HG03565 (cell line): ENCODE data around the gene SMTNL2.
"Not testable (repeated sequence)": the region's sequence is repeated elsewhere in the genome, so short reads cannot be mapped to it uniquely, and the experiment has no call there.

Experiments
- ATAC-seq: cut with Tn5 transposase; IDR thresholded peaks from one replicate; pipeline ENCODE4 v1.9.1; 2021; ENCODE audit warnings: mild to moderate bottlenecking, moderate library complexity; ENCODE audit not compliant: unreplicated experiment

The SMTNL2 gene

DNA sequence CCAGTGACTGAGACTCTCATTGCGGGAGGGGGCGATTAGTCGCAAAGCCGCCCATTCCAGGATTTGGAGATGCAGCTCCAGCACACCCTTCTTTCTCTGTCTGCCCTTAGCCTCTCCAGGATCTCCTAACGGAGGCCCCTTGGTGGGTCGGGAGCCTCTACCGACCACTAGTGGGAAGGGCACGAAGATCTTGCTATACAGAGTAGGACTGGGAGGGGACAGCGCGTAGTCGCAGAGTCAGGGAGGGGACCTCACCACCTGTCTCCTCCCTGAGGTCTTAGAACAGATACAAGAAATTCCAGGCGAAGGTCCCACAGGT lies 588 bp upstream of the SMTNL2 start:
- no peak for ATAC-seq

DNA sequence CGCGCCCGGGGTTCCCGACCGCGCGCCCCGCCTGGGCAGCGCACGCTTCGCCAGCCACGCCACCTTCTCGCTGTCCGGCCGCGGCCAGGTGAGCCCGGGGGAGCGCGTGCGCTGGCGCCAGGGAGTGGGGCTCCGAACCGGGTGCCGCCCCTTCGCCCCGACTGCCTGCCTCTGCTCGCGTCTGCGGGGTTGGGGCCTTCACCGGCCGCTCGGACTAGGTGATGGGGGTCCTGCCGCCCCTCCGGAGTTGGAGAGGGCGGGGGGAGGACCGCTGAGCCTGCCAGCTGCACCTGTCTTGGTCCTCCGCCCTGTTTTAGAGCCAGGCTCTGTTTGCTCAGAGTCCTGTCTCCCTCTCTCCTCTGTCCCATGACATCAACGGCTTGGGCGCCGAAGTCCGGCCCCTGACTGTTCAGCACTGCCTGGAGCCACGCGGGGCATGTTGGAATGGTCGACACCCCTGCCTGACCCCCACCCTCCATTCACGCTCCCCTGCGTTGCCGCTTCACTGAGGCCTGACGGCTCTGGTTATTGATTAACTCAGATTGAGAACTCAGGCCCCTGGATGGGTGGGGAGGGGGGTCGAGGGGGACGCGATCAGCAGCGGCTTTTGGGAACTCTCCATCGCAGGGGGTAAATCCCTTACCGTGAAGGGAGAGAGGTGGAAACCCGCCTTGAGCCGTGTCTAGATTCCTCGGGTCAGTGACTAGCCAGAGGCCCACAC lies 748 bp downstream of the SMTNL2 start:
- ATAC-seq: no peak

DNA sequence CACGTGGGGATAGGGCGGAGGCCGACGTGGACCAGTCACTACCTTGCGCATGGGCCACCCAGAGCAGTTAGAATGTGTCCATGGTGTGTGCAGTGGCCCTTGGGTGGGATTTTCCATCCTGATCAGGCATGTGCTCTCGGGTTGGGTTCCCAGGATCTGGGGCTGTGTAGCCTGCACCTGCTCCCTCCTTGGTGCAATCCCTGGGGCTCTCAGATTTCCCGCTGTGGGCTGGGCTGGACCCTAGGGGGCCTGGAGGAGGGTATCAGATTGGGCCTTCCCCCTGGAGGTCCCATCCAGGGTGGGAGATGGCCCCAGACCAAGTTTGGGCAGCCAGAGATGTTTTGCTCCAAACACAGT lies 1.3 kb downstream of the SMTNL2 start:
- ATAC-seq: no peak

DNA sequence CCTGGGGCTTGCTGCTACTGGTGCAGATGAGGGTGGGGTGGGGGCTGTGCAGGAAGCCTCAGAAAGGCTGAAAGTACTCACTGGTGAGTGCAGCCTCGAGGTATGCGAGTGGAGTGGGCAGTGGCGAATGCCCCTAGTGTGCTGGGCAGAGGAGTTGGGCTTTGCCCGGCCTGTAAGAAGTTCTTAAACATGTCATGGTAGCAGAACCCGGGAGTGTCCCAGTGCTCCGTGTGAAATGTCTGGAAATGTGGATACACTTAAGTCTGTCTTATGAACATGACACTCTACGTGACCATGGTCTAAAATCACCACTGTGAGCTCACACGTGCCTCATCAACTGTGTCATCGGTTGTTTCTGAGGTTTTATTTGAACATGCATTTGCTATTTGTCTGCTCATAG lies 1.7 kb downstream of the SMTNL2 start:
- no peak for ATAC-seq

DNA sequence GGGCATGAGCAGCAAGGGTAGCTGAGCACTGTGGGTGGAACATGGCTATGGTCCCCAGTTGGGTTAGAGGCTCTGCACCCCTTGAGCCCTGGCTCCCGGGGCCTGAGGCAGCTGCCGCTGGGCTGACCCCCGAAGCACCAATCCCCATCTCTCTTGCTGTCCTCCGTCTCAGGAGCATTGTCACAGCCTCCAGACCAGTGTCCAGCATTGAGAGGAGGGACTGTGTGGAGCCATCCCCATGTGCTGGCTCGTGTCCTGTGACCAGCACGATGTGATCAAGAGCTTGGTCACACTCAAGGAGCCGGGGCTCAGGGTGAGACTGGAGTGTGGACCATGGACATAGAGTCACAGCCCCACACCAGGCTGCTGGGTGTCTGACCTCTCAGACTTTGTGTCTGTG lies 2.9 kb downstream of the SMTNL2 start:
- no peak for ATAC-seq

DNA sequence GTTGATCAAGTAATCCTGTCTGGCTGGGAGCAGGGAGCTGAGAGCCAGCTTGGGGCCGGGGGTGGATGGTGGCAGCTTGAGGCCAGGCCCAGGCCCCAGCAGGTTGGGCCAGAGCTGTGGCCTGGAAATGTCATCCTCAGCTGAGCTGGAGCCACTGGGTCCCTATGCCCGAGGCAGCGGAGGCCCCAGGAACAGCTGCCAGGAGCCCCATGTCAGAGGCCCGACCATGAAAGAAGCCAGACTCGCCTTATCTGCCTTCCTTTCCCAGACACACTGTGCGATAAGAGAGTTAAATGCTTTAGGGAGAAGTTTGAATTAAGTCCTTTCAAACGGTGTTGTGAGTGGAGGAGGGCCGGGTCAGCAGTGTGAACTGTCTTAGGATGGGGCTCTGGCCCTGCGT lies 3.5 kb downstream of the SMTNL2 start:
- ATAC-seq: no peak

DNA sequence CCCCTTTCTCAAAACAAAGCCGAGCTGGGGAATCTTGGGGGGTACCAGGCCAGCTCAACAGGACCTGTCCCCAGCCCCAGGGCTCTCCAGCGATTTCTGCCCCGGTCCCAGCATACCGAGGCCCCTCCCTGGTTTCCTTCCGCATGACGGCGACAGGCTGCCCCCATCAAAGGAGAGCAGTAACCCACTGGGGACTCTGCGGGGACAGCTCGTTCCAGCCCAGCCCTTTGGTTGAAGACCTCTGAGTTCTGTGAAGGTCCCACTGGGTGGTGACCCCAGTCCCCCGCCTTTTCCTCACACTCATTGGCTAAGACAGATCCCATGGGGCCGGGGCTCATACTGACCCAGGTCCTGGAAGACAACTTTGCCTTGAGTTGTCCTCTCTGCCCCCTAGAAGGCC lies 4.1 kb downstream of the SMTNL2 start:
- no peak for ATAC-seq

DNA sequence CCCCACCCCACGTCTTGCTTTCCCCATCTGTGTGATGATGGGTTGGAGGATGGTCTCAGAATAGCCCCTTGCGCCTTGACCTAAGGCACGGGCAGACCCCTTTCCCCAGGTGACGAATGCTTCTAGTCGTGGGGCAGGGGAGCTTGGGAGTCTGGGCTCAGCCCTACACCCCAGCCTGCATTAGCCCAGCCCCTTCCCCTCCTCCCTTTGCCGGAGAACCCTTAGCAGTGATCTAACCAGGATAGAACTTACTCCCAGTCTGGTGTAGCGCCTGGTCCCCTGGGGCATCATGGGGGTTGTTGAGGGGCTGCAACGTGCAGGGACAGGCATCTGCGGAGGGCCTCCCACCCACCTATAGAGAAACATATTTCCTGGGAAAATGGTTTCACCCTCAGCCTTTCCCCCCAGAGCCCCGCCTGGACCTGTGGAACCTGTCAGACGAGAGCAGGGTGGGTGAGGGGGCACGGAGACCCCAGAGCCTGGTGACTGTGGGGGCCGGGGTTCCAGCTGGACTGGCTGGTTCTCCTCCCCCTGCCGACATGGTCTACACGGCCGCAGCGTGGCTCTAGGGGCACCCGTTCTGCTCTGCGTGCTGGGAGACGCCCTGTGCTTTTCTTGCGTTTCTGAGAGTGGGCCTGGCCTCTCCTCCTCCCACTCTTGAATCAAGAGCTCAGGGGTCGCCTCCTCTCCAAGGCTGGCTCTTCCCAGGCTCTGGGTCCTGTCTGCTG lies 4.7 kb downstream of the SMTNL2 start:
- ATAC-seq: no peak

DNA sequence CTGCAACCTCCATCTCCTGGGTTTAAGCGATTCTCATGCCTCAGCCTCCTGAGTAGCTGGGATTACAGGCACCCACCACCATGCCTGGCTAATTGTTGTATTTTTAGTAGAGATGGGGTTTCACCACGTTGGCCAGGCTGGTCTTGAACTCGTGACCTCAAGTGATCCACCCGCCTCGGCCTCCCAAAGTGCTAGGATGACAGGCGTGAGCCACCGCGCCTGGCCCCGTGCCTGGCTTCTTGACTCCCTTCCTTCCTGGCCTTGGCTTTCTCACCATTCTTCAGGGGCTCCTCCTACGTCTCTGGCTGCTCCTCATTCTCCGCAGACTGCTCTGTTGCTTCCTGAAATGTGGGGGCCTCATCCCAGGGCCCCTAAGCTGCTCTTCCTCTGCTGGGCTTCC lies 5.7 kb downstream of the SMTNL2 start:
- ATAC-seq: not testable (repeated sequence)

DNA sequence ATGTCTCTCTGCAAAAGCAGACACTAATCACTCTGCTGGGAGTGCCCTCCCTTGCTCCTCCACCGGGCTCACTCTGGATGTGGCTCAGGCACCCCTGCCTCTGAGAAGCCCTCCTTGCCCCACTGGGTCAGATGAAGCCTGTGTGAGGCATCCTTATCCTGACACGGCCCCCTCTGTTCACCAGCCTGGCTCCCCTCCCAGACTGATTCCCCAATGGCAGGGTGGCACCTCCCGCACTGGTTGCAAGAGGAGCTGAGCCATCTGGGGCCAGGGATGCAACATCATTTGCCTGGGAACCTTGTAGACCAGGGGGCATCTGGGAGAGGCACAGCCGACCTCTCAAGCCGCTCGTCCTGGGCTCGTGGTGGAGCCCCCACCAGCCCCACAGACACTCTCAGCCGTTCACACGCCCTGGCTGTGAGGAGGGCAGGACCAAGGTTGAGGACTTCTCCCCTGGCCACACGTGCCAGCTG lies 6.7 kb downstream of the SMTNL2 start:
- ATAC-seq: no peak

DNA sequence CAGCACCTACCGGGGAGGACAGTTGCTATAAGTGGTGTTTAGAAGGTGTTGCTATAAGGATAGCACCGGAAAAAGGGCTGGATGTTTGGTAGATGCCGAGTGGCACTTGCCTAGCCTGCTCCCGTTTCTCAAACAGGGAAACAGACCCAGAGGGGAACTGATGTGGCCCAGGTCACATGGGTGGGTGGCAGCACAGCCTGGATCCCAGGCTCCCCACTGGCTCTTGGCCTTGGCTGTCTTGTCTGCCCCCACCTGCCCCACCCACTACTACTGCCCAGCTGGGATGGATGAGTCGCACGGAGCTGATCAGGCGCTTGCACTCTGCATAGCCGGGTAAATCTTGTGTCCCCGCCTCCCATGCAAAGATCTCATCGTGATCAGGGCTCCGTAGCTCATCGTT lies 7.2 kb downstream of the SMTNL2 start:
- no peak for ATAC-seq

DNA sequence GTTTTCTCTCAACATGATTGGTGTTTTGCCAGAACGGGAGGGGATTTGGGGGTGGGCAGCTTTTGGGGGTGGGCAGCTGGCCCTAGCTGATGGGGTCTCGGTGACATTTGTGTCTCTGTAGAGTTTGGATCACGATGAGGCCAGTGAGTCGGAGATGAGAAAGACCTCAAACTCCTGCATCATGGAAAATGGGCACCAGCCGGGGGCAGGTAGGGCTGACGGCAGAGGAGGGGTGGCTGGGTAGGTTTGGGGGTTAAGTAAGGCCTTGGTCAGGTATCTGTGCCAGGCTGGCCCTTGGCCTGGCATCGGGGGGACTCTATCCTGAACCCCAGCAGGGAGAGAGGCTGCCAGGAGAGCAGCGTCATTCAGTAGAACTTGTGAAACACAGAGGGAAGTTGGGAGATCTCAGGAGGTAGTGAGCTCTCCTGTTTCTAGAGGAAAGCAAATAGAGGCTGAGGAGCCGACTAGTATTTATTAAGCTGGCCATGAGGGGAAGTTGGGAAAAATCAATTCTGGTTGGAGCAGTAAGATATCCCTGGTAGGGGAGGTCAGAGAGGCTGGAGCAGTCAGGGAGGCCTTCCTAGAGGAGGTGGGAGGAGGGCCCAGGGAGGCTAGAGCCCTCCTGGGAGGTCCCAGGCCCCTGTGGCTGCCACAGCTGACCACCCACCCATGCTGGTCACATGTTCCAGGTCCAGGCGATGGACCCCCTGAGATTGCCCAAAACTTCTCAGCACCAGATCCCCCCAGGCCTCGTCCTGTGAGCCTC lies 8.1 kb downstream of the SMTNL2 start:
- ATAC-seq: no peak

DNA sequence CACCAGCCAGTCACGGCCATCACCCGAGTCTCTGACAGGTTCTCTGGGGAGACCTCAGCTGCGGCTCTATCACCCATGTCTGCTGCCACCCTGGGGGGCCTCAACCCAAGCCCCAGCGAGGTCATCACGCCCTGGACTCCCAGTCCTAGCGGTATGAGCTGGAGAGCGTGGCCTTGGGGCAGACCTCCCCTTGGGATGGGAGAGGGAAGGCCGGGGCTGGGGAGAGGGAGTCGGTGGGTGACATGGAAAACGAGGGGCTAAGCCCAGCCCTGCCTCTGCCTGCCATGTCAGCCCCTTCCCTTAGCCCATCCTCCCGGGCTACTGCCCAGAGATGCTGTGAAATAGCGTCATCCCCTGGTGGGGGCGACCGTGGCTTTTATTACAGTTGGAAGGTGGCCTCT lies 8.7 kb downstream of the SMTNL2 start:
- no peak for ATAC-seq

DNA sequence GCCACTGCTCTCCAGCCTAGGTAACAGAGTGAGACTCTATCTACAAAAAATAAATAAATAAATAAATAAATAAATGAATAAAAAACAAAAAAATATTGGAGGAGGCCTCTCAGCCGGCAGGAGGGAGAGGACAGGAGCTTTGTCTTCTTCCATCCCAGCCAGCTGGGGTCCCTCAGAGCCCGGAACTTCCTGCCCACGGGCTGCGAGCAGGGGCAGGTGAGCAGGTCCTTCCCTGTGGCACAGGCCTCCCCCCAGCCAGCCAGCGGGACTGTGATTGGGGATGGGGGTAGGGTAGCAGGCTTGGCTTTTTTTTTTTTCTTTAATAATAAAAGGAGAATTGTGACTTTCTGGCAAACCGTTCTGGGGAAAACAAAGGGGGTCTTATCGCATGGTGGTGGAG lies 10.1 kb downstream of the SMTNL2 start:
- ATAC-seq: no peak

DNA sequence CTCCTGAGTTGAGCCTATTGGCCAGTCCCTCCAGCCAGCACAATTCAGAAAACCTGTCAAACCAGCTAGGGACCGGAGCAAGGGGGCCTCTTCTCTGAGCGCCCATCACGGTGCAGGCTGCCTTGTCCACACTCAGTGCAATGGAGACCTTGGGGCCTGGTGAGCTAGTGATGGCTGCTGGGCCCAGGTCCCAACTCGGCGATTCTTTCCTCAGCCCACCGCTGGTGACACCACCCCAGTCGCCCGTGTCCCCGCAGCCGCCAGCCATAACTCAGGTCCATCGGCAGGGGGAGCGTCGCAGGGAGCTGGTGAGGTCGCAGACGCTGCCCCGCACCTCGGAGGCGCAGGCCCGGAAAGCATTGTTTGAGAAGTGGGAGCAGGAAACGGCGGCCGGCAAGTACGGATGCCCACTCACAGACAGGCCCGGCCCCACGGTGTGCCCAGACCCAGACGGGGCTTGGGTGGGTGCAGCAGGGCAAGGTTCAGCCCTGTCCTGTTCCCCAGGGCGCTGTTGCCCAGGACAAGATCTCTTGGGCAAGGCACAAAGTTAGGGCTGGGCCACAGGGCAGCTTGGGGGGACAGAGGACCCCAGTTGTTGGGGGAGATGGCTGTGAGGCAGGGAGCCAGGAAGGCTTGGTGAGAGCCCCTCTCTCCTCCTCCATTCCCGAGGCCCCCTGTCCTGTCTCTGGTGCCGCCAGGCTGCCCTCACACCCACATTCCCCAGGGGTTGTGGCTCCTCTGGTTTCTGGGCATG lies 10.8 kb downstream of the SMTNL2 start:
- no peak for ATAC-seq

DNA sequence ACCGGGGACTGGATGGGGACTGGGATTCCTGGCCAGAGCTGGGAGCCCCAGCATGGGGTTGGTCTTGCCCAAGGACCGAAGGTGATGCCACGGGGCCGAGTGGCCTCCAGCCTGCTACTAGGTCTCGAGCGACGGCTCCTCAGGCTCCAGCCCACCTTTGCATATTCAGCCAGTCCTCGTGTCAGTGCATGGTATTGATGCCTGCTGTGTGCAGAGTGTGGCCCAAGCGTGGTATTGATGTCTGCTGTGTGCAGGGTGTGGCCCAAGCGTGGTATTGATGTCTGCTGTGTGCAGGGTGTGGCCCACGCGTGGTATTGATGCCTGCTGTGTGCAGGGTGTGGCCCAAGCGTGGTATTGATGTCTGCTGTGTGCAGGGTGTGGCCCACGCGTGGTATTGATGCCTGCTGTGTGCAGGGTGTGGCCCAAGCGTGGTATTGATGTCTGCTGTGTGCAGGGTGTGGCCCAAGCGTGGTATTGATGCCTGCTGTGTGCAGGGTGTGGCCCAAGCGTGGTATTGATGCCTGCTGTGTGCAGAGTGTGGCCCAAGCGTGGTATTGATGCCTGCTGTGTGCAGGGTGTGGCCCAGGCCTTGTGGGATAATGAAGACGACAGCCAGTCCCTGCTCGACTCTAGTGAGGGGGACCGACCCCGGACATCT lies 11.5 kb downstream of the SMTNL2 start:
- ATAC-seq: not testable (repeated sequence)

DNA sequence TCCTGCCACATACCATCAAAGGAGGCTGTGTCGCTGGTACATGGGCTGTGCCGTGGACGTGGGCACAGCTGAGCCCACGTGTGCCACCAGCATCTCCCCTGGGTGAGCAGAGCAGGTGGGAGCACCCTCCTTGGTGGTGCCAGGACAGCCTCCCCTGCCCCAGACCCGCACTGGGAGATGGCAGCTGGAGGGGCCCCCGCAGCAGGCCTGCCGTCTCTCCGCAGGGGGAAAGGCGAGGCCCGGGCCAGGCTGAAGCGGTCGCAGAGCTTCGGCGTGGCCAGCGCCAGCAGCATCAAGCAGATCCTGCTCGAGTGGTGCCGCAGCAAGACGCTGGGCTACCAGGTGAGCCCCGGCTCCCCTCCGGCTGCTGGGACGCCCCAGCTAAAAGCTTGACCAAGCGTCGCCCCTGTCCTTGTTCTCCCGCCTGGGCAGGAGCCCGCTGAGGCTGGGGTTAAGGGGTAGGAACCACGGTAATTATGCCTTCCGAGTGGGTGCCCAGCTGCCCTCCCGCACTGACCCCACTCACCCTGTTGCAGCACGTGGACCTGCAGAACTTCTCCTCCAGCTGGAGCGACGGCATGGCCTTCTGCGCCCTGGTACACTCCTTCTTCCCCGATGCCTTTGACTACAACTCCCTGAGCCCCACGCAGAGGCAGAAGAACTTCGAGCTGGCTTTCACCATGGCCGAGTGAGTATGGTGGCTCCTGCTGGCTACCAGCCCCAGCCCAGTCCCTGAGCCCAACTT lies 12.5 kb downstream of the SMTNL2 start:
- no peak for ATAC-seq

DNA sequence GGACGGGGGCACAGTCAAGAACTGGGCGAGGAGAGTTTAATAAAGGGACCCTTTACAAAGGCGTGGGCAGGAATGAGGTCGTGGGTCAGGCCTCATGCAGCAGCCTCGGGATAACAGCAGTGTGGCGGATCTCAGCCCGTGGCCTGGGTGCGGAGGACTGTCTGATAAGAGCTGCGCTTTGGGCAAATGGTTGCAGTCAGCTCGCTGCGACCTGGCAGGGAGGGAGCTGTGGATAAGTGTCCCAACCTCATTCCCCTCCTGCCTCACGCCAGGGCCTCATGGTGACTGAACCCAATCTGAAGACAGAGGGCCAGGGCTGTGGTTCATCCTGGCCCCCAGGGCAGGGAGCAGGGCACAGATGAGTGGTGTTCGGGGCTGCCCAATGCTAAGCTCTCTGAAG lies 13.6 kb downstream of the SMTNL2 start:
- ATAC-seq: no peak

DNA sequence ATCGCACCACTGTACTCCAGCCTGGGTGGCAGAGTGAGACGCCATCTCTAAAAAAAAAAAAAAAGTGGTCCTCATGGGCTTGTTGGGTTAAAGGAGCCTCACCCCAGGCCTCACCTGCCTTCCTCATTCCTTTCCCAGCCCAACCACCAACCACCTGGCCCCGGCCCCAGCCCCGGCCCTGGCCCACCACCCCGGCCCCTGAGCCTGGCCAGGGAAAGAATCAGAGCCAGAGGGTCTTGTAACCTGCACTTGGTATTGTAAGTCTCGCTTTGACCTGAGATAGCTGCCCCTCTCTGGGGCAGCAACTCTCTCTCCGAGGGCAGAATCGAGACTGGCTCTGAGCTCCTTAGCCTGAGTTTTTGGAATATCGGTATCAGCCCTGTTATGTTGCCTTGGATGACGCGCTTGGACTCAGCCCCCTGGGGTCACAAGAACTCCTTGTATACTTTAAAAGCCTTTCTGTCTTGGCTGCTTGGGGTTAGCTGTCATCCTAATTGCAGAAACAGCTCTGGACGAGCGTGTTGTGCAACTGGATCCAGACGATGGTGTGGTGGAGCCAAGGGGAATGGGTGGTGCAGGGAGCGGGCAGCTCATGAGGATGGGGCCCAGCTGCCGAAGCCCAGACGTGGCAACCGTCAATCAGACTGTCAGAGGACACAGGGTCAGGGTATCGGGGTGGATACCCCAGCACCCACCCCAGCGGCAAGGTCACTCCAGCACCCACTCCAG lies 14.6 kb downstream of the SMTNL2 start:
- no peak for ATAC-seq
